ENCODE measurements around the gene NPC1. TPM values are rescaled to one million over a fixed set of nuclear protein-coding genes. Genes with fewer than 3 reads are reported as not detected.
A peak's percentile ranks its signal among the peaks of the same experiment; 100 is the strongest.

Gene NPC1
- polyA plus RNA-seq (2012; ENCODE audit: insufficient read depth, insufficient read length, low read depth): 8.8 TPM

DNA sequence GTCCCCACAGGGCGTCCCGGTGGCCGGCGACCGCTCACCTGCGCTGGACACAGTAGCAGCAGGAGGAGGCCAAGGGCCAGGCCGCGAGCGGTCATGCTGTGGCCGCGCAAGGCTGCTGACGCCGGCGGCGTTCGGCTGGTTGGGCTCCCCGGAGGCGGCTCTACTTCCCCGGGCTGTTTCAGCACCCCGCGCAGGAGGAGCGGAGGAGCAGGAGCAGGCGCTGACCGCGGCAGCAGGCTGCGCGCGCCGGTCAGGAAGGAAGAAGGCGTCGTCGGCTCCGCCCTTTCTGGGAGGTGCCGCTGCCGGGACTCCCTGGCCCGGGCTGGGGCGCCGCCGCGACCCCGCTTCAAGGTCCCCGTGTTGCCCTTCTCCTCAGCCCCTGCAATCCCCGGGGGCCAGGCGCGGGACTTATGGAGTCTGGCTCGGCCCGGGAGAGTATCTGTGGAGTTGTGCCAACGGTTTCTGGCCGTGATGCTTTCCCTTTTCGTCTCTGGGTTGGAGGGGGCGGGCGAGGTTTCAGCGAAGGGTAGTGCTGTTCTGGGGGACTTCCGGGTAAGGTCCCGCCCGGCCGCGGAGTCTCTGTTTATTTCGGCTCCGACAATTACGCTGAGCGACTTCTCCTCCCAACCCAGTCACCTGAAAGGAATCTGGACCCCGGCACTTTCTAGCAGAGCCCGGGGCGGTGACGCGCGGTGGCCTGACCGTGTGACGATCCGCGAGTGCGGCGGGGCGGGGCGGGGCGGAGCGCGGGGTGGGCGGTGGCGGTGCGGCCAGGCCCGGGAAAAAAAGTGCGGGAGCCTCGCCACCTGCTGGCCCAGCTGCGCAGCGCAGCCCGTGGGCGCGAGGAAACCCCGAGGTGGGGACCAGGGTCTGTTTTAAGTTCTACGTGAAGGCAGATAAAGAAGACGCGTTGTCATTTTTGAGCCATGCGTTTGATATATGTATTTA, at the start of gene NPC1:
TSS of gene NPC1 (minus strand) at position 258 of the 948 bp plus-strand sequence. CDS start at position 95, 163 bp downstream.
- peak; percentile 89 for DNase-seq
- peak within 1 kb of the TSS; percentile 80 for H3K4me3 ChIP-seq (ENCODE audit: low read depth, low read length)
- no peaks in the 10 kb centered on the region for H3K27me3 ChIP-seq
- no peaks in the 10 kb centered on the region for H3K36me3 ChIP-seq
- H3K9me3 ChIP-seq: no peaks in the 10 kb centered on the region
- H3K4me1 ChIP-seq: no peaks in the 10 kb centered on the region
- TF ChIP-seq, protein P1, sequence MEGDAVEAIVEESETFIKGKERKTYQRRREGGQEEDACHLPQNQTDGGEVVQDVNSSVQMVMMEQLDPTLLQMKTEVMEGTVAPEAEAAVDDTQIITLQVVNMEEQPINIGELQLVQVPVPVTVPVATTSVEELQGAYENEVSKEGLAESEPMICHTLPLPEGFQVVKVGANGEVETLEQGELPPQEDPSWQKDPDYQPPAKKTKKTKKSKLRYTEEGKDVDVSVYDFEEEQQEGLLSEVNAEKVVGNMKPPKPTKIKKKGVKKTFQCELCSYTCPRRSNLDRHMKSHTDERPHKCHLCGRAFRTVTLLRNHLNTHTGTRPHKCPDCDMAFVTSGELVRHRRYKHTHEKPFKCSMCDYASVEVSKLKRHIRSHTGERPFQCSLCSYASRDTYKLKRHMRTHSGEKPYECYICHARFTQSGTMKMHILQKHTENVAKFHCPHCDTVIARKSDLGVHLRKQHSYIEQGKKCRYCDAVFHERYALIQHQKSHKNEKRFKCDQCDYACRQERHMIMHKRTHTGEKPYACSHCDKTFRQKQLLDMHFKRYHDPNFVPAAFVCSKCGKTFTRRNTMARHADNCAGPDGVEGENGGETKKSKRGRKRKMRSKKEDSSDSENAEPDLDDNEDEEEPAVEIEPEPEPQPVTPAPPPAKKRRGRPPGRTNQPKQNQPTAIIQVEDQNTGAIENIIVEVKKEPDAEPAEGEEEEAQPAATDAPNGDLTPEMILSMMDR (IDR thresholded peaks at IDR 0.05; ENCODE audit: low read depth, low read length): peak; percentile 53

DNA sequence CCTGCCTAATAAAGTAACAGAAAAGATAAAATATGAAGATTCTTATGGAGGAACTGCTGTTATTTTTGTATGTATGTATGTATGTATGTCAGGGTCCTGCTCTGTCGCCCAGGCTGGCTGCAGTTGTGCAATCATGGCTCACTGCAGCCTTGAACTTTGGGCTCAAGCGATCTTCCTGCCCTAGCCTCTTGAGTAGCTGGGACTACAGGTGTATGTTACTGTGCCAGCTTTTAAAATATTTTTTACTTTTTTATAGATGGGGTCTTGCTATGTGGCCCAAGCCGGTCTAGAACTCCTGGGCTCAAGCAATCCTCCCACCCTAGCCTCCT, 49.7 kb upstream of the NPC1 start:
- H3K4me3 ChIP-seq (ENCODE audit: low read depth, low read length): no peak overlapping the region
- DNase-seq: no peak
- H3K9me3 ChIP-seq: no peaks in the 10 kb centered on the region
- H3K4me1 ChIP-seq: no peaks in the 10 kb centered on the region
- H3K27me3 ChIP-seq: no peaks in the 10 kb centered on the region
- TF ChIP-seq, protein P1 (IDR thresholded peaks at IDR 0.05; ENCODE audit: low read depth, low read length): no peak
- no peaks in the 10 kb centered on the region for H3K36me3 ChIP-seq

DNA sequence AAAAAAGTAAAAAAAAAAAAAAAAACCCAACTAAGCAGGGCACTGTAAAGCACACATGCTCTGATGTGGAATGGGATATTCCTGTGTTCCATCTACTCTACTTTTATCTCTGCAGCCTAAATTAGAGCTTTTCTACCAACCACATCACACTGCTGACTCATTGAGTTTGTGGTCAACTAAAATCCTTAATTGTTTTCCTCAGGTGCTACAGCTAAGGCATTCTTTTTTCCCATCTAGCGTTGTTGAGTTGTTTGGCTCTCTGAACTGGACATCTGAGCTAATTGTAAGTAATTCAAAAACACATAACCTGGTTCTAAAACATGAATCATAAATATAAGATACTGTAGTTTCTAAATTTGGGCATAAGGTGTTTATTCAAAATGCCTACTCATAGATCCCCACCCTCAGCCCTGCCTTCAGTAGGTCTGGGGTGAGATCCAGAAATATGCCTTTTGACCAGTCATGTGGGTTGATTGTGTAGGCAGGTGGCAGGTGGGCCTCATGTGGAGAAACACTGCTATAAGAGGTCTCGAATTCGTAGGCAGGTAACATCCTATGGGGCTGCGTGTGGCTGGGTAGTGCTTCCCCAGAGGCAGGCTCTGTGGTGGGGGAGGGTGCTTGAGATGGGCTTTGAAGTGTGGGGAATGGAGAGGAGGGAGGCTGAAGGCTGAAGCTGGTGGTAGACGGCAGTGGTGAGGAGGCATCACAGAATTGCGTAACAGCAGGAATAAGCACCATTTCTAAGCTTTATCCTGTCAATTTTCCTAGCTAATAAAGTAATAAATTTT, 49.2 kb upstream of the NPC1 start:
- H3K27me3 ChIP-seq: no peaks in the 10 kb centered on the region
- H3K36me3 ChIP-seq: no peaks in the 10 kb centered on the region
- H3K4me3 ChIP-seq (ENCODE audit: low read depth, low read length): no peak overlapping the region
- no peaks in the 10 kb centered on the region for H3K9me3 ChIP-seq
- H3K4me1 ChIP-seq: no peaks in the 10 kb centered on the region
- DNase-seq: no peak
- TF ChIP-seq, protein P1 (IDR thresholded peaks at IDR 0.05; ENCODE audit: low read depth, low read length): no peak

DNA sequence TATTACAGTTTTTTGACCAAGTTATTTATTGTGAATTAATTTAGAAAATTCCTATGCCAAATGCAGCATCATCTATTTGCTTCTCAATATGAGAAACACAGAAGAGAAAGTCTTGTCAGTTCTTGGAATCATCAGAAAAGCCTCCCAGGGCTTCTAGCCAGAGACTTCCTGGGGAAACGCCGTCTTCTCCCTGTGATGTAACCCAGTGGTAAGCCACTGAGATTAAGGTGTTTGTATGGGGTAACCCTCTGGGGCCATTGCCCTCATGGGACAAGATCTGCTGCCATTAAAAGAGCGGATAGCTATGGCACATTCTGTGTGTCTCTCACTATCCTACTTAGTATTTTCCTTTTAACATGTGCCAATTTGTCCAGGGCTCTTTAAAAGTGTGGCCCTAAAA, 48.4 kb upstream of the NPC1 start:
- DNase-seq: no peak
- no peaks in the 10 kb centered on the region for H3K27me3 ChIP-seq
- TF ChIP-seq, protein P1 (IDR thresholded peaks at IDR 0.05; ENCODE audit: low read depth, low read length): no peak
- H3K36me3 ChIP-seq: no peaks in the 10 kb centered on the region
- H3K9me3 ChIP-seq: no peaks in the 10 kb centered on the region
- no peaks in the 10 kb centered on the region for H3K4me1 ChIP-seq
- H3K4me3 ChIP-seq (ENCODE audit: low read depth, low read length): no peak overlapping the region

DNA sequence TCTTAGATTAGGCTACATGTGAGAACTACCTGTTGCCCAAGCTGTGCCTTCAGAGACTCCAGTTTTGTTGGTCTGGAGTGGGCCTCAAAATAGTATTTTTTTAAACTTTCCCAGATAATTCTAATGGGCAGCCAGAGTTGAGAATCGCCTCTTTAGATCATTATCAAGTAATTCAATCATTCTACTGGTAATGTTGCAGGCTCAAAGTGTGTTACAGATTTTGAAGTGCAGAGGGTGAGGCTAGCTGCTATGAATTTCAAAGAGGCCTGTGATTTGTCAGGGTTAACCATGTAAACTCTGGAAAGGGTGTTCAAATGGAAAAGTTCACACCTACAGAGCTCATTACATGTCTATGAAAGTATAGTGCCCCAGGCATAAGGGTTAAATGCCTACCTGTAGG, 46.3 kb upstream of the NPC1 start:
- H3K27me3 ChIP-seq: no peaks in the 10 kb centered on the region
- H3K9me3 ChIP-seq: no peaks in the 10 kb centered on the region
- H3K4me3 ChIP-seq (ENCODE audit: low read depth, low read length): no peak overlapping the region
- no peak for DNase-seq
- H3K4me1 ChIP-seq: no peaks in the 10 kb centered on the region
- no peaks in the 10 kb centered on the region for H3K36me3 ChIP-seq
- TF ChIP-seq, protein P1 (IDR thresholded peaks at IDR 0.05; ENCODE audit: low read depth, low read length): no peak
